HUES6 (cell line): ENCODE data around the gene GLS.
"Not testable (repeated sequence)": the region's sequence is repeated elsewhere in the genome, so short reads cannot be mapped to it uniquely, and the experiment has no call there.

Experiments
- H3K27ac ChIP-seq: 2 replicates; pipeline ENCODE4 v1.7.0; 2013; ENCODE audit warnings: low read depth, mild to moderate bottlenecking, low read length, inconsistent platforms
- H3K27me3 ChIP-seq: 2 replicates; pipeline ENCODE4 v1.6.1; 2013; ENCODE audit warnings: low read length; ENCODE audit not compliant: control insufficient read depth, insufficient read depth
- H3K36me3 ChIP-seq: 2 replicates; pipeline ENCODE4 v1.6.1; 2013; ENCODE audit warnings: low read length; ENCODE audit not compliant: control insufficient read depth, insufficient read depth
- H3K4me1 ChIP-seq: 2 replicates; pipeline ENCODE4 v1.6.1; 2013; ENCODE audit warnings: low read length; ENCODE audit not compliant: control insufficient read depth, insufficient read depth
- H3K4me3 ChIP-seq: 2 replicates; pipeline ENCODE4 v1.5.1; 2013; ENCODE audit warnings: low read depth, low read length
- H3K9ac ChIP-seq: one replicate; pipeline ENCODE4 v1.6.1; 2013; ENCODE audit warnings: mild to moderate bottlenecking, low read length
- H3K9me3 ChIP-seq: 2 replicates; pipeline ENCODE4 v1.6.1; 2013; ENCODE audit warnings: low read depth, low read length; ENCODE audit not compliant: control insufficient read depth, insufficient read depth

The GLS gene

GRCh38 chr2:190873451-190873850 lies 7.2 kb upstream of the GLS start:
- H3K4me1 ChIP-seq = peaks cover 19% of the 10 kb centered on the region
- not testable (repeated sequence) for H3K36me3 ChIP-seq, H3K4me3 ChIP-seq, H3K9ac ChIP-seq, H3K27ac ChIP-seq, H3K27me3 ChIP-seq
- peaks cover 17% of the 10 kb centered on the region for H3K9me3 ChIP-seq

- no peak overlapping the region for H3K27ac ChIP-seq
- no peaks in the 10 kb centered on the region for H3K27me3 ChIP-seq
- no peaks in the 10 kb centered on the region for H3K36me3 ChIP-seq
- no peak overlapping the region for H3K4me3 ChIP-seq
- no peak overlapping the region for H3K9ac ChIP-seq
- H3K9me3 ChIP-seq = peaks cover 9% of the 10 kb centered on the region; the same call in 1 of the 2 replicates
- peaks cover 3% of the 10 kb centered on the region for H3K4me1 ChIP-seq
Measured at GRCh38 chr2:190875891-190876290, 4.7 kb upstream of the GLS start.

GRCh38 chr2:190876631-190877030 lies 4.0 kb upstream of the GLS start:
- Histone ChIP-seq H3K36me3 (no peaks in the 10 kb centered on the region), H3K27ac (no peak overlapping the region), H3K4me3 (no peak overlapping the region), H3K9me3 (peaks cover 7% of the 10 kb centered on the region; the same call in 1 of the 2 replicates), H3K9ac (no peak overlapping the region), H3K4me1 (no peaks in the 10 kb centered on the region), H3K27me3 (no peaks in the 10 kb centered on the region)

- Histone ChIP-seq H3K9ac (no peak overlapping the region), H3K4me3 (no peak overlapping the region), H3K27me3 (no peaks in the 10 kb centered on the region)
Measured at GRCh38 chr2:190877436-190877835, 3.2 kb upstream of the GLS start.

GRCh38 chr2:190879474-190880377 lies 895 bp upstream of the GLS start:
- H3K36me3 ChIP-seq = peaks cover 3% of the 10 kb centered on the region; the same call in 1 of the 2 replicates
- no peaks in the 10 kb centered on the region for H3K9me3 ChIP-seq
- H3K27ac ChIP-seq = no peak overlapping the region
- peaks cover 10% of the 10 kb centered on the region for H3K4me1 ChIP-seq
- H3K9ac ChIP-seq = peak overlapping the region; percentile 44
- peak overlapping the region; percentile 71 for H3K4me3 ChIP-seq
- no peaks in the 10 kb centered on the region for H3K27me3 ChIP-seq

More at GRCh38 chr2:190877436-190877835, 3.2 kb upstream of the GLS start:
- Histone ChIP-seq H3K27ac (no peak overlapping the region), H3K9me3 (peaks cover 3% of the 10 kb centered on the region; the same call in 1 of the 2 replicates), H3K4me1 (no peaks in the 10 kb centered on the region; the same call in 1 of the 2 replicates), H3K36me3 (no peaks in the 10 kb centered on the region)

GRCh38 chr2:190881084-190881597 lies 520 bp downstream of the GLS start:
- no peaks in the 10 kb centered on the region for H3K27me3 ChIP-seq
- H3K36me3 ChIP-seq = peaks cover 3% of the 10 kb centered on the region; the same call in 1 of the 2 replicates
- H3K4me3 ChIP-seq = peak overlapping the region; percentile 90
- peak overlapping the region; percentile 95 for H3K9ac ChIP-seq
- peak overlapping the region; percentile 80; the same call in 1 of the 2 replicates for H3K27ac ChIP-seq
- H3K9me3 ChIP-seq = no peaks in the 10 kb centered on the region
- H3K4me1 ChIP-seq = peaks cover 10% of the 10 kb centered on the region

GRCh38 chr2:190881598-190882410 lies 1.2 kb downstream of the GLS start:
- Histone ChIP-seq H3K27me3 (no peaks in the 10 kb centered on the region), H3K9me3 (no peaks in the 10 kb centered on the region), H3K36me3 (peaks cover 3% of the 10 kb centered on the region; the same call in 1 of the 2 replicates), H3K4me1 (peaks cover 10% of the 10 kb centered on the region), H3K9ac (peak overlapping the region; percentile 95), H3K27ac (peak overlapping the region; percentile 80; the same call in 1 of the 2 replicates), H3K4me3 (peak overlapping the region; percentile 90)

- Histone ChIP-seq H3K4me3 (peak overlapping the region; percentile 90), H3K9me3 (no peaks in the 10 kb centered on the region), H3K36me3 (peaks cover 3% of the 10 kb centered on the region; the same call in 1 of the 2 replicates), H3K27ac (peak overlapping the region; percentile 24; the same call in 1 of the 2 replicates), H3K27me3 (no peaks in the 10 kb centered on the region), H3K4me1 (peaks cover 14% of the 10 kb centered on the region), H3K9ac (peak overlapping the region; percentile 95)
Measured at GRCh38 chr2:190882411-190882766, 1.8 kb downstream of the GLS start.

GRCh38 chr2:190882856-190883582 lies 2.4 kb downstream of the GLS start:
- H3K36me3 ChIP-seq = peaks cover 3% of the 10 kb centered on the region; the same call in 1 of the 2 replicates
- H3K27me3 ChIP-seq = no peaks in the 10 kb centered on the region
- peaks cover 20% of the 10 kb centered on the region for H3K4me1 ChIP-seq
- H3K9ac ChIP-seq = peak overlapping the region; percentile 95
- peak overlapping the region; percentile 90 for H3K4me3 ChIP-seq
- no peaks in the 10 kb centered on the region for H3K9me3 ChIP-seq
- H3K27ac ChIP-seq = peak overlapping the region; percentile 24; the same call in 1 of the 2 replicates

- H3K27ac ChIP-seq, H3K9ac ChIP-seq, H3K9me3 ChIP-seq, H3K4me3 ChIP-seq, H3K27me3 ChIP-seq: not testable (repeated sequence)
- Histone ChIP-seq H3K4me1 (peaks cover 40% of the 10 kb centered on the region), H3K36me3 (peaks cover 15% of the 10 kb centered on the region)
Measured at GRCh38 chr2:190885844-190886243, 5.2 kb downstream of the GLS start.
